Activated CD8-positive, alpha-beta memory T cell treated with anti-CD3 and anti-CD28 coated beads, Interleukin-2, amount 10 ng/mL, durations not matched to agents 7 days and 5 days (primary cell): ENCODE data around the gene ACP2. TPM values are rescaled to one million over a fixed set of nuclear protein-coding genes. Genes with fewer than 3 reads are reported as not detected.
"Not testable (repeated sequence)": the region's sequence is repeated elsewhere in the genome, so short reads cannot be mapped to it uniquely, and the experiment has no call there.

ENCODE experiments used
- ATAC-seq: fragments of 150-1000 bp; cut with Tn5 transposase; one replicate; pipeline ENCODE4 v1.10.0; 2021; ENCODE audit warnings: moderate library complexity
- CTCF ChIA-PET: fragments of 350-600 bp; sonication (Branson Sonifier 250); formaldehyde crosslinking; loops from one replicate; lab custom pipeline; 2021; ENCODE audit warnings: antibody characterized with exemption; lab: Charles Lee
- DNase-seq: peaks from one replicate; pipeline ENCODE4 v3.0.0-alpha.2; 2020
- H3K27ac Mint-ChIP-seq: one replicate; pipeline ENCODE4 v1.8.0; 2021; ENCODE audit warnings: mild to moderate bottlenecking, mixed read lengths
- H3K27me3 Mint-ChIP-seq: one replicate; pipeline ENCODE4 v1.8.0; 2021; ENCODE audit warnings: mixed read lengths
- H3K36me3 Mint-ChIP-seq: one replicate; pipeline ENCODE4 v1.8.0; 2021; ENCODE audit warnings: mild to moderate bottlenecking, mixed read lengths
- H3K4me1 Mint-ChIP-seq: one replicate; pipeline ENCODE4 v1.8.0; 2021; ENCODE audit warnings: mixed read lengths
- H3K4me3 Mint-ChIP-seq: one replicate; pipeline ENCODE4 v1.8.0; 2021; ENCODE audit warnings: mild to moderate bottlenecking, moderate library complexity, mixed read lengths
- H3K9me3 Mint-ChIP-seq: one replicate; pipeline ENCODE4 v1.8.0; 2022; ENCODE audit warnings: low read depth, mixed read lengths
- total RNA-seq, 2 experiments: library from RNA; stranded (reverse); gene quantifications; one replicate each; pipeline ENCODE4 v1.2.3, GENCODE V29; 2021

Gene ACP2
- total RNA-seq, 2 experiments from 2014 or later = 26.0 to 29.7 TPM

DNA sequence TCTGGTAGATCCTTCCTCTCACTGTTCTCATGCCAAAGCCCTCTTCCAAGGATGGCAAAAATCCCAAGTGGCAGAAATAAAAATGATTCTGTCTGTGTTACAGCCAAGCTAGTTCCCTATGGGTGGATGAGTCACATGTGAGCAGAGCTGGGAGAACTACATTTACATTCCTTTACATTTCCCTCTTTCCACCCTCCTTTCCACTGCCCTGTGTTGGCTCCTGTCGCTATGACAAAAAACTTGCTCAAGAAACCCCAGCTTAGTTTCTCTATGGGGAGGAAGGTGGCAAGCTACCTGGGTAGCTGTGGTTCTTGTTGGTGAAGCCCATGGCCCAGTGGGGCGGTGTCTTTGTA is 44.0 kb downstream of the ACP2 start:
- Mint-ChIP-seq H3K36me3 (no peaks in the 10 kb centered on the region), H3K4me1 (peaks cover 2% of the 10 kb centered on the region), H3K27ac (no peak overlapping the region), H3K4me3 (no peak overlapping the region), H3K27me3 (peaks cover 12% of the 10 kb centered on the region), H3K9me3 (no peaks in the 10 kb centered on the region)
- ATAC-seq = no peak
- no peak for DNase-seq
- CTCF ChIA-PET = interaction anchor here (1.7 kb wide), 1 partner anchor 9 kb away, joined by 4 read pairs; no protein-coding TSS in a partner anchor

DNA sequence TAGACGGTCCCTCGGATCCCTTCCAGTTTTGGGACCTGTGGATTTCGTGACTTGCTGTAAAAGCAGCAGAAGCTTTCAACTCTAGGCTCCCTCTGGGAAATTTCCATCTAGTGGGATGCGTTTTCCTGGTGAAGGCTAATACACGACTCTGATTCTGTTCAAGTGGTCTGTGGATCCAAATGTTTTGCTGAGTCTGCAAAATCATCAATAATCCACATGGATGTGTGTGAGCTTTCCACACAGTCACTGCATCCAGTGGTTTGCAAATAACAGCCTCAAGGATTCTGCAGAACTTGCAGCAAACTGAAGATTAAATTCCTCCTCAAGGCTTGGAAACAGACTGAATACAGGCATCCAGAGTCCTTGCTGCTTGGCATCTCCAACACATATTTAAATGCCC is 46.0 kb downstream of the ACP2 start:
- H3K9me3 Mint-ChIP-seq = no peaks in the 10 kb centered on the region
- no peaks in the 10 kb centered on the region for H3K4me1 Mint-ChIP-seq
- H3K27me3 Mint-ChIP-seq = peaks cover 21% of the 10 kb centered on the region
- no peak for DNase-seq
- H3K4me3 Mint-ChIP-seq = no peak overlapping the region
- H3K27ac Mint-ChIP-seq = no peak overlapping the region
- no peaks in the 10 kb centered on the region for H3K36me3 Mint-ChIP-seq
- CTCF ChIA-PET = interaction anchor here (0.8 to 1.6 kb wide), 2 partner anchors 23 to 57 kb away, joined by 3 read pairs; no protein-coding TSS in a partner anchor
- ATAC-seq = no peak

DNA sequence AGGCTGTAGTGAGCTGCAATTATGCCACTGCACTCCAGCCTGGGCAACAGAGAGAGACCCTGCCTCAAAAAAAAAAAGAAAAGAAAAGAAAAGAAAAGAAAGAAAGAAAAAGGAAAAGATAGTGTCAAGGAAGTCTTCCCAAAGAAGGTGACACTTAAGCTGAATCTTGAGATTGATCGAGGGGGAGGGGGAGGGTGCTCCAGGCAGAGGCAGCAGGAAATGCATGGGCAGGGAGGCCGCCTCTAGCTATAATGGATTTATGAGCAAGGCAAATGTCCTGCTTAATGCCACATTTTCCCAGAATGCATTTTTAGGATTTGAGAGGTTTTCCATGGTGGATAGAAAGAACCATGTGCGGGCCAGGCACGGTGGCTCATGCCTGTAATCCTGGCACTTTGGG is 47.6 kb downstream of the ACP2 start:
- Mint-ChIP-seq H3K9me3 (no peaks in the 10 kb centered on the region), H3K27ac (no peak overlapping the region), H3K36me3 (no peaks in the 10 kb centered on the region), H3K27me3 (peaks cover 21% of the 10 kb centered on the region), H3K4me3 (no peak overlapping the region), H3K4me1 (no peaks in the 10 kb centered on the region)
- CTCF ChIA-PET = no interaction called here
- ATAC-seq (no peak), DNase-seq (no peak)

DNA sequence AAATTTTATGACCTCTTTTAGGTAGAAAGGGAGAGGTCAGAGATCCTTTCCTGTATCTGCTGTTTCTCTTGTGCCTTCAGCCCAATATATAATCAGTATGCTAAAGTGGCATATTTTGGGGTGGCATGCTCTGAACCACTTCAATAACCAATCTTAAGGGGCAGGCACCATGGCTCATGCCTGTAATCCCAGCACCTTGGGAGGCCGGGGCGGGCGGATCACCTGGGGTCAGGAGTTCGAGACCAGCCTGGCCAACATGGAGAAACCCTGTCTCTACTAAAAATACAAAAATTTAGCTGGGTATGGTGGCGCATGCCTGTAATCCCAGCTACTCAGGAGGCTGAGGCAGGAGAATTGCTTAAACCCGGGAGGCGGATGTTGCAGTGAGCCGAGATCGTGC is 50.5 kb downstream of the ACP2 start:
- H3K9me3 Mint-ChIP-seq, H3K4me3 Mint-ChIP-seq, CTCF ChIA-PET, H3K4me1 Mint-ChIP-seq, H3K27ac Mint-ChIP-seq, H3K36me3 Mint-ChIP-seq, DNase-seq, ATAC-seq: not testable (repeated sequence)
- H3K27me3 Mint-ChIP-seq = peaks cover 25% of the 10 kb centered on the region

DNA sequence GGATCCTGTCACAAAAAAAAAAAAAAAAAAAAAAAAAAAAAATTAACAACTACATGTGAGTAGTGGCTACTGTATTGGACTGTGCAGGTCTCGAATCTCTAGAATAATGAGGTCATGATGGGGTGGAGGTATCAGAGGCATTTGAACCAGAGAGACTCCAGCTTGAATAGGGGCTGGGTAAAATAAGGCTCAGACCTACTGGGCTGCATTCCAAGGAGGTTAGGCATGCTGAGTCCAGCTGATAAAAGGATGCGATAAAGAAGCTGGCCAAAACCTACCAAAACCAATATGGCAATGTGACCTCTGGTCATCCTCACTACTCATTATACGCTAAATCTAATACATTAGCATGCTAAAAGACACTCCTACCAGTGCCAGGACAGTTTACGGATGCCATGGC is 56.5 kb downstream of the ACP2 start:
- Mint-ChIP-seq H3K4me3 (no peak overlapping the region), H3K4me1 (peaks cover 5% of the 10 kb centered on the region), H3K36me3 (no peaks in the 10 kb centered on the region), H3K27ac (no peak overlapping the region), H3K27me3 (peaks cover 39% of the 10 kb centered on the region), H3K9me3 (no peaks in the 10 kb centered on the region)
- CTCF ChIA-PET = interaction anchor here (0.7 kb wide), 1 partner anchor 13 kb away, joined by 4 read pairs; no protein-coding TSS in a partner anchor
- no peak for DNase-seq
- no peak for ATAC-seq

DNA sequence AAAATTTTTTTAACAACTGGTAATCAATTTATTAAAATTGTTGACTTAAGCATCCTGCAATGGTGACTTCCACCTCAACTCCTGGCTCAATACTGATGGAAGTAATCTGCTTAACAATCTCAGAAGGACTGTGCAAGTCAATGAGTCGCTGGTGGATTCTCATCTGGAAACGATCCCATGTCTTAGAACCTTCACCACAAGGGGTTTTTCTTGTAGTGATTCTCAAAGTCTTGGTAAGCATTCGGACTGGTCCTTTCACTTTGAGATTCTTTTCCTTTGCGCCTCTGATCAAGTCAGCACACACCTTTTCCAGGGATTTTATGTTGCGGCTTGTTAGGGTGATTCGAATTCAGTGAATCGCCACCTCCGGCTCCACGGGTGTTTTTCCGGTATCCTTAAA is 57.5 kb downstream of the ACP2 start:
- H3K36me3 Mint-ChIP-seq, ATAC-seq, CTCF ChIA-PET, DNase-seq, H3K4me3 Mint-ChIP-seq, H3K27ac Mint-ChIP-seq, H3K9me3 Mint-ChIP-seq: not testable (repeated sequence)
- H3K4me1 Mint-ChIP-seq = peaks cover 11% of the 10 kb centered on the region
- peaks cover 46% of the 10 kb centered on the region for H3K27me3 Mint-ChIP-seq

Other genes starting within 250 kb of the ACP2 start
- 100 to 1,000 TPM; 103 TPM for gene ARFGAP2, start 71.9 kb downstream of the ACP2 start, total RNA-seq
- 1 to 10 TPM in 1 of 2 experiments, under 1 TPM in 1; 0.64 to 2.2 TPM for gene PACSIN3, start 62.4 kb downstream of the ACP2 start, total RNA-seq
- 100 to 1,000 TPM; 155 to 216 TPM for gene DDB2, start 33.8 kb downstream of the ACP2 start, total RNA-seq
- 10 to 100 TPM in 1 of 2 experiments, 1 to 10 TPM in 1; 7.5 to 10.2 TPM for gene NR1H3, start 9.2 kb upstream of the ACP2 start, total RNA-seq
- gene MADD, start 21.3 kb upstream of the ACP2 start, total RNA-seq = 10 to 100 TPM; 88.5 to 91.2 TPM
- not detected for gene MYBPC3, start 103.9 kb upstream of the ACP2 start, total RNA-seq
- gene SPI1, start 129.7 kb upstream of the ACP2 start, total RNA-seq = not detected
- gene SLC39A13, start 159.8 kb upstream of the ACP2 start, total RNA-seq = 10 to 100 TPM; 18.2 to 22.1 TPM
- 100 to 1,000 TPM; 150 to 164 TPM for gene PSMC3, start 177.6 kb upstream of the ACP2 start, total RNA-seq
- under 1 TPM; 0.16 to 0.79 TPM for gene RAPSN, start 200.3 kb upstream of the ACP2 start, total RNA-seq